Ovary (tissue), 3 donors: ENCODE results near the gene KLRK1.

Experiments used
- EP300 ChIP-seq: sonication (generic); formaldehyde crosslinking; IDR thresholded peaks from one replicate; pipeline ENCODE4 v1.6.1; 2017; ENCODE audit warnings: antibody characterized with exemption
- POLR2A ChIP-seq: fragments of 450-650 bp; IDR thresholded peaks from one replicate; pipeline ENCODE4 v1.6.1; 2017; ENCODE audit warnings: antibody characterized with exemption, mild to moderate bottlenecking, moderate library complexity
- TF ChIP-seq, protein P1 (sequence below), 3 donors: fragments of 450-650 bp in 2 of 3; fragments of 200-600 bp in 1 of 3; IDR thresholded peaks; one replicate each; pipeline versions ENCODE4 v1.5.1 to v1.8.0; 2016 to 2022; ENCODE audit warnings: antibody characterized with exemption in 3 of 3, mild to moderate bottlenecking in 1 of 3
- donor health status: DM: no; HTN: no; CAD: no.

DNA sequence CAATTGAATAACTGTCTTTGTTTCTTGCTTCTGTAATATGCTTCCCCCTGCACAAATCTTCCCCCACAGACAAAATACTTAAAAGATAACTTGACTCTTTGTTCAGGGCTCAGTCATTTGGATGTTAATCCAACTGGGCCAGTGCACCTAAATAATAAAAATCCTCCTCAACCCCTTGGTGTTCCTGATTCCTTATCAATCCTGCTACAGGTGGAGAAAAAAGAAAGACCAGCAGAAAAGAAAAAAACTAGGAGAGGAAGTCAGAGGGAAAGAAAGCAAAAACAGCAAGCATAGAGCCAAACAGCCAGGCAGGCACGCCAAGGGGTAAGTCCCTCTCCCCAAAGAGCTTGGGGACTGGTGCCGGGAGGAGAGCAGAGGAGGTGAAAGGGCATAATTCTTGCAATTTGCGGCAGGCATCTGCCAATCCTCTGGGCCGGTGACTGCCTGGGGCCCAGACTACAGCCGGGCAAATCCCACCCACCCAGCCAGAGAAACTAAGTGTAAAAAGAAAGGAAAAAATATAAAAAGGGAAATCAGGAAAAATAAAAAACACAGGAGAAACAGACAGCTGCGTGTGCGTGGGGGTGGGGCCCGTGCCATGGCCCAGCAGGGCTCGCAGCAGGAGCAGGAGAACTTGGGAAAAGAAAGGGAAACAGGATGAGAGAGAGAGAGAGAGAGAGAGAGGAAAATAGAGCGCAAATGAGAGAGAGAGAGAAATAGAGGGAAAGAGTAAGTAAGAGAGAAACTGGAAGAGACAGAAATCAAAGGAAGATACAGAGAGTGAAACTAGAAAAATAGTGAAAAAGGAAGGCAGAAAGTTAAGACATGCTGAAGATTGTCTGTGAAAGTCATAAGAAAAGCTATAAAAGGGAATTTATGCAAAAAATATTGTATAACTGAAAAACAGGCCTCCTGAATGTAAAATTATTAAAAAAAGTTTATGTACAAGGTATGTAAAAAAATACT lies 21.4 kb downstream of the KLRK1 start:
- TF ChIP-seq POLR2A, result no peak
- TF ChIP-seq, protein P1, sequence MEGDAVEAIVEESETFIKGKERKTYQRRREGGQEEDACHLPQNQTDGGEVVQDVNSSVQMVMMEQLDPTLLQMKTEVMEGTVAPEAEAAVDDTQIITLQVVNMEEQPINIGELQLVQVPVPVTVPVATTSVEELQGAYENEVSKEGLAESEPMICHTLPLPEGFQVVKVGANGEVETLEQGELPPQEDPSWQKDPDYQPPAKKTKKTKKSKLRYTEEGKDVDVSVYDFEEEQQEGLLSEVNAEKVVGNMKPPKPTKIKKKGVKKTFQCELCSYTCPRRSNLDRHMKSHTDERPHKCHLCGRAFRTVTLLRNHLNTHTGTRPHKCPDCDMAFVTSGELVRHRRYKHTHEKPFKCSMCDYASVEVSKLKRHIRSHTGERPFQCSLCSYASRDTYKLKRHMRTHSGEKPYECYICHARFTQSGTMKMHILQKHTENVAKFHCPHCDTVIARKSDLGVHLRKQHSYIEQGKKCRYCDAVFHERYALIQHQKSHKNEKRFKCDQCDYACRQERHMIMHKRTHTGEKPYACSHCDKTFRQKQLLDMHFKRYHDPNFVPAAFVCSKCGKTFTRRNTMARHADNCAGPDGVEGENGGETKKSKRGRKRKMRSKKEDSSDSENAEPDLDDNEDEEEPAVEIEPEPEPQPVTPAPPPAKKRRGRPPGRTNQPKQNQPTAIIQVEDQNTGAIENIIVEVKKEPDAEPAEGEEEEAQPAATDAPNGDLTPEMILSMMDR (IDR thresholded peaks at IDR 0.05), result no peak
- TF ChIP-seq EP300, result no peak
